ENCODE results near the gene SCN5A.

Gene SCN5A

GRCh38 chr3:38618343-38618742 is 31.1 kb downstream of the SCN5A start:
- DNase-seq: no peak
- Histone ChIP-seq H3K36me3 (no peaks in the 10 kb centered on the region), H3K9me3 (ENCODE audit: severe bottlenecking) (no peaks in the 10 kb centered on the region), H3K4me3 (ENCODE audit: low read depth, low read length) (no peak overlapping the region), H3K27ac (no peak overlapping the region), H3K27me3 (ENCODE audit: insufficient read depth, low read depth, severe bottlenecking) (no peaks in the 10 kb centered on the region)
- TF ChIP-seq, protein P1, sequence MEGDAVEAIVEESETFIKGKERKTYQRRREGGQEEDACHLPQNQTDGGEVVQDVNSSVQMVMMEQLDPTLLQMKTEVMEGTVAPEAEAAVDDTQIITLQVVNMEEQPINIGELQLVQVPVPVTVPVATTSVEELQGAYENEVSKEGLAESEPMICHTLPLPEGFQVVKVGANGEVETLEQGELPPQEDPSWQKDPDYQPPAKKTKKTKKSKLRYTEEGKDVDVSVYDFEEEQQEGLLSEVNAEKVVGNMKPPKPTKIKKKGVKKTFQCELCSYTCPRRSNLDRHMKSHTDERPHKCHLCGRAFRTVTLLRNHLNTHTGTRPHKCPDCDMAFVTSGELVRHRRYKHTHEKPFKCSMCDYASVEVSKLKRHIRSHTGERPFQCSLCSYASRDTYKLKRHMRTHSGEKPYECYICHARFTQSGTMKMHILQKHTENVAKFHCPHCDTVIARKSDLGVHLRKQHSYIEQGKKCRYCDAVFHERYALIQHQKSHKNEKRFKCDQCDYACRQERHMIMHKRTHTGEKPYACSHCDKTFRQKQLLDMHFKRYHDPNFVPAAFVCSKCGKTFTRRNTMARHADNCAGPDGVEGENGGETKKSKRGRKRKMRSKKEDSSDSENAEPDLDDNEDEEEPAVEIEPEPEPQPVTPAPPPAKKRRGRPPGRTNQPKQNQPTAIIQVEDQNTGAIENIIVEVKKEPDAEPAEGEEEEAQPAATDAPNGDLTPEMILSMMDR (IDR thresholded peaks at IDR 0.05; ENCODE audit: low read depth, low read length): no peak

DNA sequence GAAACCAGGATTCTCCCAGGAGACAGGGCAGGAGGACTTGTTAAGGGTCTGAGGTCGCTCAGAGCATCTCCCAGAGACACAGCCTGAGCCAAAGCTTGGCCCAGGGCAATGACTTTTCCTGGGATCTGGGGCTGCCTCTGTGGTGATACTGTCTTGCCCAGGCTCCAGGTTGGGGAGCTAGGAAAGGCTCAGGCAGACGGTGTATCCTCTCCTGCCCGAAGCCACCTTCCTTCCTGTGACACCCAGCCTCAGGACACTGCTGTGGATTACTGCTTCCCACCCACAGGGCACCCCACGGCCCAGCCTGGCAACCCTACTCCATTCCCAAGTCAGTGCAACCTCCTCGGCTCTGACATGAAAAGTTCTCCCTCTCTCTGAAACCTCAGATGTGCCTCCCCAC is 31.9 kb downstream of the SCN5A start:
- TF ChIP-seq, protein P1 (IDR thresholded peaks at IDR 0.05; ENCODE audit: low read depth, low read length): no peak
- Histone ChIP-seq H3K27me3 (ENCODE audit: insufficient read depth, low read depth, severe bottlenecking) (no peaks in the 10 kb centered on the region), H3K4me3 (ENCODE audit: low read depth, low read length) (no peak overlapping the region), H3K27ac (no peak overlapping the region), H3K36me3 (no peaks in the 10 kb centered on the region), H3K9me3 (ENCODE audit: severe bottlenecking) (no peaks in the 10 kb centered on the region)
- DNase-seq: no peak

DNA sequence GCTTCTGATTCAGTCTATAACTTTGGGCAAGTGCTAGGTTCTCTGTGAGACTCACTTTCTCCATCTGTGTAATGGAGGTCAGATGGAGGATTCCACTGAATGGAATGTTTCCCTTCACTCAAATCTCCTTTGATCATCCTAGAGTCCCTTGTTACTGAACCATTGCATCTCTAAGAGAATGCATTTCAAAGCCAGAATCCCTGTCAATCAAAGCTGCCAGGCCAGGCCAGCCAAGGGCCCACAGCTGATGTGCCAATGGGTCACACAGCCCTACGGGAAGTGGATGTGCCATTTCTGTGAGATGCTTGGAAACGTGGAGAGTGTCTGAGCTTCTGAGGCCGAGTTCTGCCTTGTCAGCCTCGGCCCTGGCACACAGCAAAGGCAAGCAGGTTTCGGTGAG is 32.4 kb downstream of the SCN5A start:
- Histone ChIP-seq H3K36me3 (no peaks in the 10 kb centered on the region), H3K27me3 (ENCODE audit: insufficient read depth, low read depth, severe bottlenecking) (no peaks in the 10 kb centered on the region)

DNA sequence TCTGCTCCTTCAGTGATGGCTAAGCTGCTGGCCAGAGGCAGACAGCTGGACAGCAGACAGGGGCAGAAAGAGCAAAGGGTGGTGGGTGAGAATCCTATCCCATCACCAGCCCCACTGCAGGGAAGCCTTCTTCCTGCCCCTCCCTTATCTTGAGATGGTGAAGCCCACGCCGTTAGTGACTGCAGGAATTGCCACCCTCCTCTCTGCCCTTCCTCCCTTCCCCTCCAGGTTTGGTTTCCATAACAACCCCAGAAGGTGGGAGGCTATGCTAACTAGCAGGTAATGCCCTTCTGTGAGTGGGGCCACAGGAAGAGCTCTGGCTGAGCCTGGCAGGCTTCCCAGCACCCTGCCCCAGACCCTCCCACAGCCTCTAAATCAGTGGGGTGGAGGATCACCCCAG is 32.8 kb downstream of the SCN5A start:
- Histone ChIP-seq H3K4me3 (ENCODE audit: low read depth, low read length) (no peak overlapping the region), H3K36me3 (no peaks in the 10 kb centered on the region), H3K27ac (no peak overlapping the region), H3K27me3 (ENCODE audit: insufficient read depth, low read depth, severe bottlenecking) (no peaks in the 10 kb centered on the region), H3K9me3 (ENCODE audit: severe bottlenecking) (no peaks in the 10 kb centered on the region)
- TF ChIP-seq, protein P1 (IDR thresholded peaks at IDR 0.05; ENCODE audit: low read depth, low read length): no peak
- no peak for DNase-seq

More for the DNA sequence above, 32.4 kb downstream of the SCN5A start:
- no peak overlapping the region for H3K4me3 ChIP-seq (ENCODE audit: low read depth, low read length)
- no peak overlapping the region for H3K27ac ChIP-seq
- DNase-seq: no peak
- TF ChIP-seq, protein P1 (IDR thresholded peaks at IDR 0.05; ENCODE audit: low read depth, low read length): no peak
- H3K9me3 ChIP-seq (ENCODE audit: severe bottlenecking): no peaks in the 10 kb centered on the region

DNA sequence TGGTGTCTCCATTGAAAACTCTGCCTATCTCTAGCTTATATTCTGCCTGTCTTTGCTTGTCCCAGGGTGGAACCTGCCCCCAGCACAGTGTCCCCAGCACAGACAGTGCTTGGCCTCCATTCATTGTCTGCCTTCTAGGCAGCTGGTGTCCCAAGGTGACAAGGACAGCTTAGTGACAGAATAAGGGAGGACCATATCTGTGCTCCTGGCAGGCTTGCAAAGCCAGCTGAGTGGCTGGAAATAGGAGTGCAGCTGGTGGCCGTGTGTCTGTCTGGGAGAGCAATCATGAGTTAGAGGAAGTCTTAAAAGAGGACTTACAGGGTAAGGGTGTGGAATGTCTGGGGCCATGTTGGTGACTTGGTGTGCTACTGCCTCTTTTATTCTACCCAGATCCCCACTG is 33.4 kb downstream of the SCN5A start:
- Histone ChIP-seq H3K9me3 (ENCODE audit: severe bottlenecking) (no peaks in the 10 kb centered on the region), H3K36me3 (no peaks in the 10 kb centered on the region), H3K4me3 (ENCODE audit: low read depth, low read length) (no peak overlapping the region), H3K27me3 (ENCODE audit: insufficient read depth, low read depth, severe bottlenecking) (no peaks in the 10 kb centered on the region), H3K27ac (no peak overlapping the region)
- DNase-seq: no peak
- TF ChIP-seq, protein P1 (IDR thresholded peaks at IDR 0.05; ENCODE audit: low read depth, low read length): no peak

- H3K4me3 ChIP-seq (ENCODE audit: low read depth, low read length): no peak overlapping the region
- H3K9me3 ChIP-seq (ENCODE audit: severe bottlenecking): no peaks in the 10 kb centered on the region
- DNase-seq: no peak
- no peak overlapping the region for H3K27ac ChIP-seq
- TF ChIP-seq, protein P1 (IDR thresholded peaks at IDR 0.05; ENCODE audit: low read depth, low read length): no peak
- H3K36me3 ChIP-seq: no peaks in the 10 kb centered on the region
- H3K27me3 ChIP-seq (ENCODE audit: insufficient read depth, low read depth, severe bottlenecking): no peaks in the 10 kb centered on the region
These were observed 34.7 kb downstream of the SCN5A start for GRCh38 chr3:38614651-38615352.
